C1 segment of cervical spinal cord (tissue), 14 donors: Measurements from ENCODE around the gene ARHGAP26.
"Not testable (repeated sequence)": the region's sequence is repeated elsewhere in the genome, so short reads cannot be mapped to it uniquely, and the experiment has no call there.

ENCODE experiments used
- DNase-seq, 14 donors: peaks; one replicate each; lab custom pipeline; 2025; lab: John Stamatoyannopoulos, UW

ARHGAP26 gene

GRCh38 chr5:143201589-143201988 lies 431.4 kb downstream of the ARHGAP26 start:
- DNase-seq: no peak

- DNase-seq: not testable (repeated sequence)
These were observed 433.3 kb downstream of the ARHGAP26 start for GRCh38 chr5:143203301-143203956.

- no peak for DNase-seq
These were observed 434.5 kb downstream of the ARHGAP26 start for GRCh38 chr5:143204474-143205246.

GRCh38 chr5:143205386-143205785 lies 435.2 kb downstream of the ARHGAP26 start:
- DNase-seq: no peak

GRCh38 chr5:143205883-143206195 lies 435.7 kb downstream of the ARHGAP26 start:
- no peak for DNase-seq

GRCh38 chr5:143206196-143207053 lies 436.2 kb downstream of the ARHGAP26 start:
- no peak for DNase-seq

GRCh38 chr5:143207058-143207457 lies 436.9 kb downstream of the ARHGAP26 start:
- DNase-seq: no peak

GRCh38 chr5:143207563-143208364 lies 437.6 kb downstream of the ARHGAP26 start:
- DNase-seq: peak in 1 of 14 donors; percentile 47

- DNase-seq: no peak
These were observed 438.1 kb downstream of the ARHGAP26 start for GRCh38 chr5:143208365-143208641.

- no peak for DNase-seq
These were observed 438.8 kb downstream of the ARHGAP26 start for GRCh38 chr5:143208781-143209510.

- no peak for DNase-seq
These were observed 439.8 kb downstream of the ARHGAP26 start for GRCh38 chr5:143209881-143210395.

- DNase-seq: no peak
These were observed 440.4 kb downstream of the ARHGAP26 start for GRCh38 chr5:143210576-143210975.

GRCh38 chr5:143212261-143212660 lies 442.1 kb downstream of the ARHGAP26 start:
- no peak for DNase-seq

GRCh38 chr5:143213231-143213850 lies 443.2 kb downstream of the ARHGAP26 start:
- peak in 1 of 14 donors; percentile 10 for DNase-seq

- no peak for DNase-seq
These were observed 443.7 kb downstream of the ARHGAP26 start for GRCh38 chr5:143213851-143214363.

GRCh38 chr5:143214458-143214857 lies 444.3 kb downstream of the ARHGAP26 start:
- DNase-seq: no peak

- DNase-seq: no peak
These were observed 444.7 kb downstream of the ARHGAP26 start for GRCh38 chr5:143214890-143215289.

- DNase-seq: no peak
These were observed 445.5 kb downstream of the ARHGAP26 start for GRCh38 chr5:143215690-143216089.

GRCh38 chr5:143216211-143216610 lies 446.0 kb downstream of the ARHGAP26 start:
- no peak for DNase-seq
